NCI-H2227 (cell line): Measurements from ENCODE around the gene C6orf132.

Source experiments
- DNase-seq: peaks from one replicate; lab custom pipeline; 2025; ENCODE audit not compliant: unreplicated experiment; lab: John Stamatoyannopoulos, UW

Gene C6orf132

GRCh38 chr6:42078386-42078785, 64.0 kb downstream of the C6orf132 start:
- no peak for DNase-seq

- peak; percentile 71 for DNase-seq
Measured at GRCh38 chr6:42075159-42075838, 67.1 kb downstream of the C6orf132 start.

- no peak for DNase-seq
Measured at GRCh38 chr6:42073287-42073686, 69.1 kb downstream of the C6orf132 start.

- no peak for DNase-seq
Measured at GRCh38 chr6:42071881-42072583, 70.4 kb downstream of the C6orf132 start.

- DNase-seq: no peak
Measured at GRCh38 chr6:42068872-42069522, 73.4 kb downstream of the C6orf132 start.

GRCh38 chr6:42068173-42068572, 74.2 kb downstream of the C6orf132 start:
- DNase-seq: no peak

- no peak for DNase-seq
Measured at GRCh38 chr6:42066156-42066675, 76.2 kb downstream of the C6orf132 start.

GRCh38 chr6:42059743-42060142, 82.7 kb downstream of the C6orf132 start:
- no peak for DNase-seq

GRCh38 chr6:42053601-42054000, 88.8 kb downstream of the C6orf132 start:
- no peak for DNase-seq

- DNase-seq: no peak
Measured at GRCh38 chr6:42051268-42051653, 91.2 kb downstream of the C6orf132 start.
